Muscle layer of duodenum (tissue), 2 donors: Measurements from ENCODE around the gene MAD1L1.

Experiments used
- H3K27ac ChIP-seq: one replicate; pipeline ENCODE4 v1.7.0; 2013; ENCODE audit warnings: mild to moderate bottlenecking, low read length
- H3K27me3 ChIP-seq: one replicate; pipeline ENCODE4 v1.7.0; 2013; ENCODE audit warnings: low read depth, mild to moderate bottlenecking, control low read depth, low read length
- H3K36me3 ChIP-seq, 2 donors: one replicate each; pipeline ENCODE4 v1.7.0; 2013; ENCODE audit warnings: low read length in 2 of 2, control low read depth in 1 of 2, mild to moderate bottlenecking in 1 of 2; ENCODE audit not compliant: insufficient read depth in 2 of 2, control insufficient read depth in 1 of 2
- H3K4me1 ChIP-seq, 2 donors: one replicate each; pipeline ENCODE4 v1.7.0; 2013; ENCODE audit warnings: low read length in 2 of 2, mild to moderate bottlenecking in 2 of 2, control low read depth in 1 of 2, moderate library complexity in 1 of 2; ENCODE audit not compliant: insufficient read depth in 2 of 2, control insufficient read depth in 1 of 2
- H3K4me3 ChIP-seq, 2 donors: one replicate each; pipeline ENCODE4 v1.7.0; 2013; ENCODE audit warnings: low read length in 2 of 2, low read depth in 1 of 2, mild to moderate bottlenecking in 1 of 2
- H3K9me3 ChIP-seq, 2 donors: one replicate each; pipeline ENCODE4 v1.7.0; 2013; ENCODE audit warnings: low read length in 2 of 2, control low read depth in 1 of 2, mild to moderate bottlenecking in 1 of 2; ENCODE audit not compliant: control insufficient read depth in 1 of 2
- donor health status: healthy.

MAD1L1 gene

DNA sequence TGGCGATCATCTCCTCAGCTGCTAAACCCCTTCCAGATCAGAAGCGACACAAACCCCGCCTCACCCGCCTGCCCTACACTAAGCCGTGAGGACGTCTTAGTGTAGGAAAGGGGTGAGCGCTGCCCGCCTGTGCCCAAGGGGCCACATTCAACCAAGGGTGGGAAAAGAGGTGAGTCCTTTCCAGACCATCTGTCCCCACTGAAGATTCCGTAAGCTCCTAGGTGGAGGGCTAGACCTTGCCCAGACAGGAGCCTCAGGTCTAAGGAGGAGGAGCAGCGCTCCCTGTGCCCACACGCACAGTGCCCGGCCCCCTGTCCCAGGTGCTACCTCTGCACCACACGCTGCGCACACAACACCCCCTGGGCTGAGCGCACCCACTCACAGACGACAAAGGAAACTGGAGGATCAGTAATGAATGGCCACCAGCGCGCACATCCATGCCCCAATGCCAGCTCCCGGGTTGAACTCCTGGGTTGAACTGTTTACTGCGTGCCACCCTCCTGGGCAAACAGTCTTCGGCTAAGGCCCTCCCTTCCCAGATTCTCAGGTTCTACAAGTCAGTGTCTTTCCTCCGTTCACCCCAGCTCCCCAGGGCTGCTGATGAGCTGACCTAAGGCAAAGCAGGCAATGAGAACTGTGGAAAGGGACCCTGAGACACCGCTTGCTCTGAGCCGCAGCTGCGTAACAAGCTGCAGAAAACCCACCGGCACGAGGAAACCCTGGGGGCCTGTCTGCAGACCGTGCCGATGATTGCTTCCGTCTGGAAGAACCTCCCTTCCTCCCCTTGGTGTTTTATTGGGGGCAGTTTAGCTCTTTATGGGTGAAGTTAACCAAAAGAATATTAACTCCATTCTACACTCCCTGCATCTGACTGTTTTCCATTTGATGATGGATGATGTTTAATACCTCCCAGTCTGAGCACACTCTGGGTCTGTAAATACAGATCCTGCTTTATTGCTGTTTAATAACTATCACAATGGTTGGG is 185.9 kb downstream of the MAD1L1 start:
- Histone ChIP-seq H3K4me3 (no peak overlapping the region), H3K36me3 (peaks cover 0 to 4% of the 10 kb centered on the region in 2 donors), H3K27ac (no peak overlapping the region), H3K27me3 (no peaks in the 10 kb centered on the region), H3K9me3 (no peaks in the 10 kb centered on the region), H3K4me1 (peaks cover 0 to 3% of the 10 kb centered on the region in 2 donors)

GRCh38 chr7:2045559-2046405 is 187.0 kb downstream of the MAD1L1 start:
- peaks cover 0 to under 1% of the 10 kb centered on the region in 2 donors for H3K4me1 ChIP-seq
- peaks cover 0 to 4% of the 10 kb centered on the region in 2 donors for H3K36me3 ChIP-seq
- H3K27ac ChIP-seq = no peak overlapping the region
- H3K4me3 ChIP-seq = no peak overlapping the region
- H3K9me3 ChIP-seq = no peaks in the 10 kb centered on the region
- no peaks in the 10 kb centered on the region for H3K27me3 ChIP-seq

GRCh38 chr7:2044883-2045471 is 187.8 kb downstream of the MAD1L1 start:
- Histone ChIP-seq H3K4me1 (no peaks in the 10 kb centered on the region), H3K27ac (no peak overlapping the region), H3K27me3 (no peaks in the 10 kb centered on the region), H3K36me3 (peaks cover 0 to 4% of the 10 kb centered on the region in 2 donors), H3K9me3 (no peaks in the 10 kb centered on the region), H3K4me3 (no peak overlapping the region)

GRCh38 chr7:2044311-2044882 is 188.3 kb downstream of the MAD1L1 start:
- H3K27me3 ChIP-seq = no peaks in the 10 kb centered on the region
- H3K27ac ChIP-seq = no peak overlapping the region
- no peaks in the 10 kb centered on the region for H3K9me3 ChIP-seq
- H3K4me1 ChIP-seq = no peaks in the 10 kb centered on the region
- H3K36me3 ChIP-seq = peaks cover 0 to 4% of the 10 kb centered on the region in 2 donors
- no peak overlapping the region for H3K4me3 ChIP-seq

DNA sequence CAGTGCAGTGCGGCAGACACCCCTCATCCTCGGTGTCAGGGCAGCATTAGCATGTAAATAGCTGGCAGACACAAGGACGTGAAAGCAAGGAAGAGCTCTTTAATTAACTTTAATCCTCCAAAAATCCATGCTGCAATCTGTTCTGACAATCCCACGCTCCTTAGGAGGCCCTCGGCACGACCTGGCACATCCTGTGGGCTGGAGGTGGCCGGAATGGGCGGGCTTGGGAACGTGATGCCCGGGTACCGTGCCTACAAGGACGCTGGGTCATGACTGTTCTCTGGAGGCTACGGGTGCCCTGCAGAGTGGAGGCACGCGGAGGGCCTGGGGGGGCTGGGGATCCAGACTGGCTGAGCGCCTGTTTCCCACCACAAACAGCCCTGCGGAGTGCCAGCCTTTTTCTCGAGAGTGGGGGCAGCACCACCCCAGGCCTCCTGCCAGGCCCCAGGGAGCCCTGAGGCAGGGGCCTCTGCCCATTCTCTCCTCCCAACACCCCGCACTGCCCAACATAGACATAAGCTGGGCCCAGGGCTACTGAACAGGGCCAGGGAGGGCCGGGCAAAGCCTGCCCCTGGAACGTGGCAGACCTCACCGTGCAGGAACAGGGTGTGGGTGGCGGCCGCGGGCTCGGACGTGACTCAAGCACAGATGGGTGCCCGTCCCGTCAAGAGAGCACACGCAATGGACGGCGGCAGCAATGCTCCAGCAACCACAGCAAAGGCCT is 189.3 kb downstream of the MAD1L1 start:
- no peaks in the 10 kb centered on the region for H3K4me1 ChIP-seq

DNA sequence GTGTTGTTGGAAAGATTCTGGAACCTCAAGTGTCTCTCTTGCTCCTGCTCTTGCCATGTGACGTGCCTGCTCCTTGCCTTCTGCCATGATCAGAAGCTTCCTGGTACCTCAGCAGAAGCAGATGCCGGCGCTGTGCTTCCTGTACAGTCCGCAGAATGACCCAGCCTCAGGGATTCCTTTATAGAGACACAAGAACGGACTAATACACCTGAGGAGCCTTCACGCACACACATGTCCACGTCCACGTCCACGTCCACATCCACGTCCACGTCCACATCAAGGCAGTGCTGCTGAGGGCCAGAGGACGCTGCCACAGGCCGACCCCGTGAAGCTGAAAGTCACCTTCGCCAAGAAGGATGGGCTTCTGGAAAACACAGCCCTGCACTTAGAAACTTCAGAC is 190.1 kb downstream of the MAD1L1 start:
- Histone ChIP-seq H3K9me3 (no peaks in the 10 kb centered on the region), H3K4me3 (no peak overlapping the region), H3K27me3 (no peaks in the 10 kb centered on the region), H3K36me3 (peaks cover 0 to 4% of the 10 kb centered on the region in 2 donors), H3K27ac (no peak overlapping the region), H3K4me1 (peaks cover 0 to 4% of the 10 kb centered on the region in 2 donors)

More for the DNA sequence above, 189.3 kb downstream of the MAD1L1 start:
- no peaks in the 10 kb centered on the region for H3K27me3 ChIP-seq
- H3K4me3 ChIP-seq = no peak overlapping the region
- H3K9me3 ChIP-seq = no peaks in the 10 kb centered on the region
- H3K27ac ChIP-seq = no peak overlapping the region
- peaks cover 0 to 4% of the 10 kb centered on the region in 2 donors for H3K36me3 ChIP-seq

DNA sequence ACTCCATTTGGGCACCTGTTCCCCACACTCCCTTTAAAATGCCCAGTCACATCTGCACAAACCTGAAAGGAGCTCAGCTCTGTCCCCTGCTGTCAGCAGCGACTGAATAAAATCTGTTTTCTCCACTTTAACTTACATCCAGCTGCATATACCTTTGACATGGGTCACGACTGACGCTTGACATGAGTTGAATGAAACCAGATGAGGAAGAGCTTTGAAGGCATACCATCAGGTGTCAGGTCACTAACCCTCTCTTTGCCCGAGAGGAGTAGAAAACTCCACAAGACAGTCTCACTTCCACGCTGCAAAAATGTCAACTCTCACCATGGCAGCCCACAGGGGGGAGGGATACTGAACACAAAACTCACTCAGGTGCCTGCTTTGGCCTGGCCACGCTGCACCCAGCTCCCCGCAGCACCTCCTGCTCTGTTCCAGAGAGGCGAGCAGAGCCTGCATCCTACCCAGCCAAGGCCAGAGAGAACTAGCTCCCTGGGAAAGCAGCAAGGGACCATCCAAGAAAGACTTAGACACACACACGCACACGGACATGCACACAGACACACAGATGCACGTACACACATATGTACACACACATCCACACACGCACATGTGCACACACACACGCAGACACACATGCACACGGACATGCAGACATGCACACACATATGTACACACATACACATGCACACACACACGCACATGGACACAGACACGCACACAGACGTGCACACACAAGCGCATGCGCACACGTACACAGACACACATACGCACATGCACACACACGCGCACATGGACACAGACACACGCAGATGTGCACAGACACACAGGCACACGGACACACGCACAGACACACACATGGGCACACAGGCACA is 191.0 kb downstream of the MAD1L1 start:
- Histone ChIP-seq H3K27me3 (no peaks in the 10 kb centered on the region), H3K9me3 (no peaks in the 10 kb centered on the region), H3K4me1 (peaks cover 0 to 4% of the 10 kb centered on the region in 2 donors), H3K4me3 (no peak overlapping the region), H3K27ac (no peak overlapping the region), H3K36me3 (peaks cover 0 to 4% of the 10 kb centered on the region in 2 donors)

GRCh38 chr7:2040893-2041270 is 191.9 kb downstream of the MAD1L1 start:
- H3K27me3 ChIP-seq = no peaks in the 10 kb centered on the region

GRCh38 chr7:2040201-2040892 is 192.4 kb downstream of the MAD1L1 start:
- Histone ChIP-seq H3K27ac (no peak overlapping the region), H3K27me3 (no peaks in the 10 kb centered on the region), H3K36me3 (peaks cover 0 to 4% of the 10 kb centered on the region in 2 donors), H3K4me3 (no peak overlapping the region), H3K4me1 (peaks cover 0 to 4% of the 10 kb centered on the region in 2 donors), H3K9me3 (no peaks in the 10 kb centered on the region)

More at GRCh38 chr7:2040893-2041270, 191.9 kb downstream of the MAD1L1 start:
- Histone ChIP-seq H3K9me3 (no peaks in the 10 kb centered on the region), H3K4me1 (peaks cover 0 to 4% of the 10 kb centered on the region in 2 donors), H3K27ac (no peak overlapping the region), H3K4me3 (no peak overlapping the region), H3K36me3 (peaks cover 0 to 4% of the 10 kb centered on the region in 2 donors)
